CD4-positive, alpha-beta T cell treated with Interleukin-17A for 1 hour (primary cell): Measurements from ENCODE around the gene METTL17.
"Not testable (repeated sequence)": the region's sequence is repeated elsewhere in the genome, so short reads cannot be mapped to it uniquely, and the experiment has no call there.

Experiments used
- DNase-seq: peaks from one replicate; pipeline ENCODE4 v3.0.0-alpha.2; 2020

METTL17 gene, protein sequence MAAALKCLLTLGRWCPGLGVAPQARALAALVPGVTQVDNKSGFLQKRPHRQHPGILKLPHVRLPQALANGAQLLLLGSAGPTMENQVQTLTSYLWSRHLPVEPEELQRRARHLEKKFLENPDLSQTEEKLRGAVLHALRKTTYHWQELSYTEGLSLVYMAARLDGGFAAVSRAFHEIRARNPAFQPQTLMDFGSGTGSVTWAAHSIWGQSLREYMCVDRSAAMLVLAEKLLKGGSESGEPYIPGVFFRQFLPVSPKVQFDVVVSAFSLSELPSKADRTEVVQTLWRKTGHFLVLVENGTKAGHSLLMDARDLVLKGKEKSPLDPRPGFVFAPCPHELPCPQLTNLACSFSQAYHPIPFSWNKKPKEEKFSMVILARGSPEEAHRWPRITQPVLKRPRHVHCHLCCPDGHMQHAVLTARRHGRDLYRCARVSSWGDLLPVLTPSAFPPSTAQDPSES

DNA sequence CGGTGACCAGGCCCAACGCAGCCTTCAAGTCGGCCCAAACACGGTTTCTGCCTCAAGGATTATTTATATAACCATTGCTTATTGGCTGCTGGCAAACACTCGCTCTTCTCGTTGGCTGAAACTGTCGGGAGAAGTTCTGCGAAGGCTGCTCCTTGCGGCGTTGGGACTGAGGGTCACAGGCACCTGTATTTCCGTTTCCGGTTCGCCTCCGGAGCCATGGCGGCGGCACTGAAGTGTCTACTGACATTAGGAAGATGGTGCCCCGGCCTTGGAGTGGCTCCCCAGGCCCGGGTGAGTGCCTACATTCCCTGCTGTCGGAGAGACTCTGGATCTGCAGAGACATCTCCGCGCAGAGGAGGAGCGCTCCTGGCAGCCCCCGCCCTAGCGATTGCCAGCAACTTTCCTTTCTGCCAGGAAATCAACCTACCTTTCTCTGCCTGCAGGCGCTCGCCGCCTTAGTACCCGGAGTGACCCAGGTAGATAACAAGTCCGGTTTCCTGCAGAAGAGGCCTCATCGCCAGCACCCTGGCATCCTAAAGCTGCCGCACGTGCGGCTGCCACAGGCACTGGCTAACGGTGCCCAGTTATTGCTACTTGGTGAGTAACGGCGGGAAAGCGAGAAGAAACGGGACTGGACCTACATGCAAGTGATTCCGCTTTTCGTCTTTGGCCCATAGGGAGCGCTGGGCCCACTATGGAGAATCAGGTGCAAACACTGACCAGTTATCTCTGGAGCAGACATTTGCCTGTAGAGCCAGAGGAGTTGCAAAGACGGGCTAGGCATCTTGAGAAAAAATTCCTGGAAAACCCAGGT lies at the start of gene METTL17:
Gene METTL17 (plus strand): TSS at position 194 of the 814 bp plus-strand sequence. CDS start 23 bp downstream, at position 217.
- DNase-seq = peak; percentile 92

DNA sequence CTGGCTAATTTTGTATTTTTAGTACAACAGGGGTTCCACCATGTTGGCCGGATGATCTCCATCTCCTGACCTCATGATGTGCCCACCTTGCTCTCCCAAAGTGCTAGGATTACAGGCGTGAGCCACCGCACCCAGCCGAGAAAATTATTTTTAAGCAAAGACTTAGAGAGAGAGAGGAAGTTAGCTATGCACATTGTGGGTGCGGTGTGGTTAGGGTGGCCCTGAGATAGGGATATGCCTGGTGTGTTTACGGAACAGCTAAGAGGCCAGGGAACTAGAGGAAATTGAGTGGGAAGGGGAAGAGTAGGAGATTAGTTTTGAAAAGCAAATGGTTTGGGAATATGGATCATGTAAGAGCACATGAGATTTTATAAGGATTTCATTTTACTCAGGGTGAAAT lies 44.6 kb upstream of the METTL17 start:
- DNase-seq = not testable (repeated sequence)

DNA sequence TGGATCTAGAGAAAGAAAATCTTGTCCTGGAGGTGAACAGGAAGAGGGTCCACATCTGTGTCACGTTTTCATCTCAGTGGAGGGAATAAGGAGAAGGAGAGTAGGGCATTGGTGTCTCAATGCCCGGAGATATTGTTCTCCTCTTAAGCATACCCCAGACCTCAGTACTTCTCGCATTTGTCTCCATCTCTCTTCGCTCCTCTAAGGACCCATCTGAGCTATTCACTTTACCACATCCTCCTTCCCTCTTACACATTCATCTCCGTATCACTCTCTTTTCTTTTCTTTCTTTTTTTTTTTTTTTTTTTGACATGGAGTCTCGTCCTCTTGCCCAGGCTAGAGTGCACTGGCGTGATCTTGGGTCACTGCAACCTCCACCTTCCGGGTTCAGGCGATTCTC lies 43.1 kb upstream of the METTL17 start:
- not testable (repeated sequence) for DNase-seq

DNA sequence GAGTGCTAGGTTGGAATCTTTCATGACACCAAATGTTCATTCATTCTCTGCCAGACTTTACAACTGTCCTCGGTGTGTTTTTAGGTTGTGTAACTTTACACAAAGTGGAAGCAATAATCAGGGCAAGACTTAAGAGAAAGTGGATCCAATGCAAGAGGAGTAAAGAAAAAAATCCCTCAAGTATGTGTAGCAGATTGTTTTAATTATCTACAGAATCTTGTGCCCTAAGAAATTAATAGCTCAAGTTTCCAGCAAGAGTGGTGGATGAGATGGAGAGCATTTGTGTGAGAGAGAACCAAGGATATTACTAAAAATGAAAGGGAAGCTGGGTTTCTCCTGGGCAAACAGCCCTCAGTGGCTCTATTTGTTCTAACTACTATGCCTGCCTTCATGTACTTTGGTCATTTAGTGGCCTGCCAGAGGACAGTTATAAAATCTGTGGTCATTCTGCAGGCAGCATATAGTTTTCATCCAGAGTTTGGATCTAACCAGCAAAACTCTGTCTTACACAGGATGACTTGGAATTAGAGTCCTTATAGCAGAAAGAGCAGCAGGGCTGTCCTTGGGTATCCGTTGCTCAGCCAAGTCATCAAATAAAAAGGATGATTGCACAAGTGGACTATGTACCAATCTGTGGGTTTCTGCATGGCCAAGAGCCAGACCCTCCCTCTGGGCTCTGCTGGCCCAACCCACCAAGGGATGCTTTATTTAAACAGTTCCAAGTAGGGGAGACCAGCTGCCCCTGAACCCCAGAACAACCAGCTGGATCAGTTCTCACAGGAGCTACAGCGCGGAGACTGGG lies 34.8 kb upstream of the METTL17 start, which contains the start of gene RNASE2:
Gene RNASE2 (plus strand): TSS at position 752 of the 802 bp plus-strand sequence. CDS start 285 bp downstream, outside the sequence.
- DNase-seq = not testable (repeated sequence)

DNA sequence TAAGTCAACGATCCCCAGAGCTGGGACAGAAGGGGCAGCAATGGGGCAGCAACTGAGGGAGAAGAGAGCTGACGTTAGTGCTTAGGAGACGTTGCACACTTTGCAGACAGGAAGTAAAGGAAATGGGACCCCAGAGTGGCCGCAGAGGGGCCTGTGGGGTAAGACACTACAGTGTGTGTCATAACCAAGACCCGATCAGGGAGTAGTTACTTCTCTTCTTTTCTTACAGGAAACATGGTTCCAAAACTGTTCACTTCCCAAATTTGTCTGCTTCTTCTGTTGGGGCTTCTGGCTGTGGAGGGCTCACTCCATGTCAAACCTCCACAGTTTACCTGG lies 34.3 kb upstream of the METTL17 start:
- DNase-seq = not testable (repeated sequence)

DNA sequence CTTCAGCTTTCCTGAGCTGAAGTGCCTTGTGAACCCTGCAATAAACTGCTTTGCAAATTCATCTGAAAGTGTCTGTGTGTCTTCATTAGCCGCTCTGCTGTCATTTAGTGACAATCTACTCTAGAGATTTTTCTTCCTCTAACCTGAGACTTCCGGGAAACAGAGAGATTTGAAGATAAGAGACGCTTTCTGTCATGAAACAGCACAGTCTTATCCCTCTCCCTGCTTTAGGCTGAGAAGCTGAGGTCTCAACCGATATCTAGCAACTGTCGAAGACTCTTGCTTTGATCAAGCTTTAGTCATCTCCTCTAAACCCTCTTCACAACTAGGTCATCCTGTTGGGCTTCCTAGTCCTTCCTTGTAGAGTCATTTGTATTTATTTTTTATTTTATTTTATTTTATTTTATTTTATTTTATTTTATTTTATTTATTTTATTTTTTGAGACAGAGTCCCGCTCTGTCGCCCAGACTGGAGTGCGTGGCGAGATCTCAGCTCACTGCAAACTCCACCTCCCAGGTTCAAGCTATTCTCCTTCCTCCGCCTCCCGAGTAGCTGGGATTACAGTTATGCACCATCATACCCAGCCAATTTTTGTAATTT lies 33.3 kb upstream of the METTL17 start:
- DNase-seq = no peak

DNA sequence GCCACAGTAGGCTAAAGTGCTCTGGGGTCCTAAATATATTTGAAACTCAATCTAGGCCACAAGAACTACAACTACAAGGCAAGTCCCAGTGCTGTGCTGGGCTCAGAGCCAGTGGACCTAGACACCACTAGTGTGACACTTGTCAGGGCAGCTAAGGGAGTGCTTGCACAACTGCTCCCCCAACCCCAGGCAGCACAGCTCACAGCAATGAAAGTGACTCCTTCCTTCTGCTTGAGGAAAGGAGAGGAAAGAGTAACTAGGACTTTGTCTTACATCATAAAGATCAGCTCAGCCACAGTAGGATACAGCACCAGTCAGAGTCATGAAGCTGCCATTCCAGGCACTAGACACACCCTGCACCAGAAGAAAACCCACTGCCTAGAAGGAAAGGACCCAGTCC lies 30.8 kb upstream of the METTL17 start:
- DNase-seq = not testable (repeated sequence)

DNA sequence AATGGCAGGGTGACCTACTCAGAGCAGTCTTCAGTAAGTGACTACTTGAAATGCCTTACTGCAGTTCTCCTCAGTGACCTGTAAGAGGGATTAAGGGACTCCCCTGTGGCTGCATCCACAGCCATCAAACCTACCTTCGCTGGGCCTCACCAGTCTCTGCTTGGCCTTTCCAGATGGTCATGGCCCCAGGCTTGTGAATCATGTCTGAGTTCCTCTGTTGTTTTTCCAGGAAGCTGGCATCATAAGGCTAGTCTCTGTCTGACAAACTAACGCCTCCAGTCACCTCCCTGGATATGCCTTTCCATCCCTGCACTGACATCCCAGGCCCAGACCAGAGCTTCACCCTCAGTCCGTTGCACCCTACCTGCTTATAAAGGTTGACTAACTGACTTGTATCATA lies 20.4 kb upstream of the METTL17 start:
- no peak for DNase-seq

DNA sequence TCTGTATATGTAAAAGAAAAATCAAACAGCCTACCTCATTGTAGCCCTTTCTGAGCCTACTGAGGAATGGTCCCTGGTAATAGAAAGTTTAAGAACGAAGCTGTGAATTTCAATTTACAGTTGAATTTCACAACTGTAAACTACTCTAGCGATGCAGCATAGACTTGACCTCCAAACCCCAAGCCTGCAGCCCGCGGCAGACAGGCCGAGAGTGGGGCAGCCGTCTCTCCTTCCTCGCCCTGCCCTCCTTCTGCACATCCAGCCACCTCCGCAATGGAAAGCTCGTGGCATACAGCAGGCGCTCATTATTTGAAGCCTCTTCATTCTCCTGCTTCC lies 19.2 kb upstream of the METTL17 start:
- no peak for DNase-seq

DNA sequence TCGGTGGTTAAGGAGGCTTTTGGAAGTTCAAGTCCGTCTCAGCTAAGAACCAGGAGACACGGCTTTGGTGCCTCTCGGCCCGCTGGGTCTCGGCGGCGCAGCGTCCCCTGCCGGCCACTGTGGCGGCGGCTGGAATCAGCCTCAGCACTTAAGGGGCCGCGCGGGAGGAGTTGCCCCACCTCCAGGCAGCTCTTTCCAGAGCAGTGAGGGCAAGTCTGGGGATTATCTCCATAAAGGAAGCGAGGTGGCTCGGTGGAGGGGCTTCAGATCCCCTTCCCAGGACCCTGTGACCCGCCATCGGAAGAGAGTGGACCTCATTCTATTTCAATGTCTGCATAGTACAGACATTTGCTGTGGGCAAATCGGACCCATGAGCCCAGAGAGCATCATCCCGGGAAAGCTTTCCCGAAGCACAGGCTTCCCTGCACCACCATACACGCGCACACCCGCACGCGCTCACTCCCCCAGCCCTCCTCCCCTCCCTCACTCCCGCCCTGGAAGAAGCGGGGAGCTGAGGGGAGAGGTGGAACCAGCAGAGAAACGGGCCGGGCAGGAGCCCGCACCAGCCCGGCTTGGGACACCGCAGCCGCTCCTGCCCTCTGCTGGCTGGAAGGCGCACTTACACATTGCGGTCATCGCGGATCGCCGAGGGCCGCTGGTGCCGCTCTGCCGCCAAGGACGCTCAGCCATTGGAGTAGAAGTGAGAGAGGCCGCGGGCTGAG lies 18.6 kb upstream of the METTL17 start:
- DNase-seq = peak; percentile 83

DNA sequence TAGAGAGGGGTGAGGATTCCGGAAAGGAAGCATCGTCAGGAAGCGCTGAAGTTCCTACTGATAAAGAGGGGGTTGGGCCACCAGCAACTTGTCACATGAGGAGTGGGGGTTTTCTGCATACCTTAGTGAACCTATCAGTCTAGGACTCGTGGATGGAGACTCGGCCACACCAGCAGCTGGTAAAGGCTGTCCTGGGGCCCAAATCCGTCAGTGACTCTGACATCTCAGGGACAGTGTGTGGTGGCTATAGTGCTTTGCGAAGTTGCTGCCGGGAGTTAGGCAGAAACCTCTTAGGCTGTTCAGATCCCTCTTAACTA lies 18.1 kb upstream of the METTL17 start:
- DNase-seq = no peak

DNA sequence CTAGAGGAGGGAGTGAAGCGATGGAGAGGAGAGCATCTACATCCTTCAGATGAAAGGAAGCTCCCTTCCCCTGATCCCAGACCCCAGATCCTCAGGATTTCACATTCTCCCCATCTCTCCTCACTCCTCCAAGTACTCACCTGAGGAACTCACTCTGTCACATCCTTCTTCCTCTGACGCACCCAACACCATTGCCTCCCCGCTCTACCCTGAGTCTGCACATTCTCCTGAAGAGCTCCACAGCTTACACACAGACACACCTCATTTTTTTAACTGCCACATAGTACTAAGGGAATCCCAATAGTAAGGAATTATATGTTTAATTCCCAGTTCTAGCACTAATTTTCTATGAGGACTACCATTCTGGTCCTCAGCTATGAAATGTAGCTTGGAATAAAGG lies 16.3 kb upstream of the METTL17 start:
- no peak for DNase-seq

DNA sequence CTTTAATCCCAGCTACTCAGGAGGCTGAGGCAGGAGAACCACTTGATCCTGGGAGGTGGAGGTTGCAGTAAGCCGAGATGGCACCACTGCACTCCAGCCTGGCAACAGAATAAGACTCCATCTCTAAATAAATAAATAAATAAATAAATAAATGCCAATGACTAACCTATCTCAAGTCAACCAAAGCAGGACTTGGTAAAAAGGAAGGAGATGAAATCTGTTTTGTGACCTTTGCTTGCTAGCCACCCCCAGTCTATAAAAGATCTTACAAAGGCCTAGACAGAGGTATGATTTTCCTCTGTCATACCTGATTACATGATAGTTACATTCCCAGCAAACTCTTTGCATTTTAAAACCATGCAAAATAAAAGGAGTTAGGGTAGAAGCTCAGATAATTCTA lies 13.5 kb upstream of the METTL17 start:
- DNase-seq = no peak

DNA sequence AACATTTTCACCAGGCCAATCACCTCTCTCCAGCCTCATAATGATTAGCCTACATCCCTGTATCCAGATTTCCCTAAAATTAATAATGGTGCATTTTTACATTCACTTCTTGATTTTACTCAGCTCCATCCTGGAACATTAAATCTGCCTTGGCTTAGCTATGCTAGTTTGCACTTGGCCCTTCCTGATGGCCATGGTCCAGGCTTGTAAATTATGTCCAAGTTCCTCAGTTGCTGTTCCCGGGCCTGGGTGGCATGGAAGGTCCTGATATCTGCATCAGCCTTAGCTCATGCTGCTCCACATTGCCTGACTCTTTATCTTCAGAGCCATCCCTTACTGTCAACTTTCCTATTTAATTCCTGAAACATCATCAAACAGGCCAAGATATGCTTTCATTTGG lies 11.1 kb upstream of the METTL17 start:
- no peak for DNase-seq

DNA sequence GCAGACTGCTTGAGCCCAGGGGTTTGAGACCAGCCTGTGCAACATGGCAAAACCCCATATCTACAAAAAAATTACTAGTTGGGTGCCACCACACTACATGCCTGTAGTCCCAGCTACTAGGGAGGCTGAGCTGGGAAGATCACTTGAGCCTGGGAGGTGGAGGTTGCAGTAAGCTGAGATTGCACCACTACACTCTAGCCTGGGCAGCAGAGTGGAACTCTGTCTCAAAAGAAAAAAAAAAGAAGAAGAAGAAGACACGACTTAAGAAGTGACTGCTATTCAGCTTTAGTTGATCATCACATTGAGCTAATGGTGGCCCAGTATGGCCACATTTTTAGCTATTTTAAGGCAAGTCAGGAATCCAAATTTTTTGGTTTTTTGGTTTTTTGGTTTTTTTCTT lies 8.9 kb upstream of the METTL17 start:
- no peak for DNase-seq

DNA sequence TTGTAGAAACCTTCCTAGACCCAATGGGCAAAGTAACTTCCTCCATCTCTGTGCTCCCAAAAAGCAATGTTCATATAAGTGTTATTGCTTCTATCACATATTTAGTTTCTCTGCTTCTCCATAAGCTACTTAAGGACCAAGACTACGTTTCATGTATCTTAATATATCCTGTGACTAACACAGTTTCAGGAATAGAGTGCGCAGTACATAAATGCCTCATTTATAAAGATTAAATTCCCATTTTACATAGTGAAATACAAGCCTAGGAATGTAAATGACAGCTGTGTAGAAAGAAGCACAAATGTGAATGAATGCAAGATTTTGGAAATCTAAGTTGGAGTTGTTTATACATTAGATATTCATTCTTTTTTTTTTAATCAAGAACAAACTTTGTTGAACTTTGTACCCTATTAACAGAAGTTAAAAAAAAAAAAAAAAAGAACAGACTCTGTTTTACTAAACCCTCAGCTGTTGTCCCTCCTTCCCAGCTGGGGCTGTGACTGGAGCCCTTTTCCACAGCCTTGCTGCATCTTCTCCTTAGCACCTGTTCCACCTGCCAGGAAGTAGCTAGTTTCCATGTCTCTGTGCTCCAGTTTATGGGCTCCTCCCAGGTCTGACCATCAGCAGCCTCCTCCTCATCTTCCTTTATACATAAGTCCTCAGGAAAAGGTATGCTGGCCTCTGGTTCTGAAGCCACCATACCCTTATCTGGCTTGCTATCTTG lies 7.0 kb upstream of the METTL17 start:
- no peak for DNase-seq

DNA sequence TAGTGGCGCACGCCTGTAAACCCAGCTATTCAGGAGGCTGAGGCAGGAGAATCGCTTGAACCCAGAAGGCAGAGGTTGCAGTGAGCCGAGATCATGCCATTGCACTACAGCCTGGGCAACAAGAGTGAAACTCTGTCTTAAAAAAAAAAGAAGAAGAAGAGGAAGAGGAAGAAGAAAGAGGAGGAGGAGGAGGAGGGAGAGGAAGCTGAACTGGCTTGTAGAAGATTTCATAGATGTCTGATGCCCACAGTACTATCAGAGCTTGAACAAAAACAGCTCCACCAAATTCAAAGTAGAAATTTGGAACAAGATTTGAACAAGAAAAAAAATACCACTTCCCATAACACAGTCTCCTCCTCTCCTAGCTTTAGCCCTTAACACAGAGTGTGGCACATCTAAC lies 4.1 kb upstream of the METTL17 start:
- not testable (repeated sequence) for DNase-seq

DNA sequence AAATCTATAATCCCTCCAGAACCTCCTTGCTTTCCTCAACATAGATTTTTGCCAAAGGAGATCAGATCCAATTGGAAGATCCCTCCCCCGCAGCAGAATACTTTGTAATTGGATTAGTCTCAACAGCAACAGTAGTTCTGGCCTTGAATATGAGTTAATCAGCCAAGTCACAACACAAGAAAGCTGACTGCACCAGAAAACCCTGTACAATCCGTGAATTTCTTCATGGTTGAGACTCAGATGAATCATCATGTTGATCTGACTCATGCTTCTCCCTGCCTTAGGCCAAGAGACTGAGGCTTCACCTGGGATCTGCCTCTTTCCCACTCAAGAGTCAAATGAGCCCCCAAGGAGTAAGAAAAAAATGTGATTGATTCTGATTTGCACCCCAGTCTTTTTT lies 3.0 kb upstream of the METTL17 start:
- DNase-seq = no peak

DNA sequence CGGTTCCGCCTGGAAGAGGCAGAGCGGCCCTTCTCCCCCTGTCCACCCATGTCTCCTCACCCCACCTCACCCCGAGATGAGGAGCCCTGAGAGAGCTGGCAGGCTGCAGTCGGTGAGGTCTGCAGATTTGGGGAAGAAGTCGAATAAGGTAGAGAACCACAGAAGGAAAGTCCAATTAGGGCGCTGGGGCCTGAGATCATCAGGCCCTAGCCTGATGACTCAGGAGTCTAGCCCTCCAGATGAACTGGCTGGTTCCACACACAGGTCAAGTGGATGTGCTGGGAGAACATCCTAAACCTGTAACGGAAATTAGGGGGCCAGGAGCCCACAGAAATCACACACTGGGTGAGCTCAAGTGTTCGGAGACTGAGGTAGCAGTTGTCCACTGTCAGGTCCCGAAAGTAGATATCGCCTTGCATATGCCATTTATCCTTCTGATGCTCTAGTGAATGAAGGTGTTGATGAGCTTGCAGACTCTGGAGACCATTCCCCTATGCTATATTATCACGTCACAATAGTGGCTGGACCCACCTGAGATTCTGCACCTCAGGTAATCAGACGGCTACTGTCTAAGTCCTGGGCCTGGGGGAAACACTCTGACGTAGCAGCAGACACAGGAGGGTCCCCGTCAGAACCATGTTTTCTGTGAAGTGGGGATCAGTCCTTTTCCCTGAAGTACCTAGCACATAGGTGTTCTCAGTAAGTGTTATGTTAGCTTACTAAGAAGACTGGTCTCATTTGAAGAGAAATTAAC lies 886 bp upstream of the METTL17 start:
- DNase-seq = no peak

DNA sequence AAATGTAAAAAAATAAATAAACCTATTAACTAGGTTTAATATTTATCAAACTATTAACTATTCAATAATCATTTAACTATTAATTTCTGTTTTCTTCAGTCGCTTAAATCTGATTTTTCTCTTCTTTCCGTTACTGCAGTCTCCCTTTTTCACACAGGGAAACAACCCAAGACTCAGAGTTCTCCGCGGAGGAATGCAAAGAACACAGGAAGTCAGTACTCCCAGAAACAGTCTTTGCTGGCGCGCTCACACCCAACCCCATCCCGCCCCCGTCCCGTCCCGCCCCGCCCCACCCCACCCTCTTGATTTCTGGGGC lies 351 bp upstream of the METTL17 start:
- no peak for DNase-seq

DNA sequence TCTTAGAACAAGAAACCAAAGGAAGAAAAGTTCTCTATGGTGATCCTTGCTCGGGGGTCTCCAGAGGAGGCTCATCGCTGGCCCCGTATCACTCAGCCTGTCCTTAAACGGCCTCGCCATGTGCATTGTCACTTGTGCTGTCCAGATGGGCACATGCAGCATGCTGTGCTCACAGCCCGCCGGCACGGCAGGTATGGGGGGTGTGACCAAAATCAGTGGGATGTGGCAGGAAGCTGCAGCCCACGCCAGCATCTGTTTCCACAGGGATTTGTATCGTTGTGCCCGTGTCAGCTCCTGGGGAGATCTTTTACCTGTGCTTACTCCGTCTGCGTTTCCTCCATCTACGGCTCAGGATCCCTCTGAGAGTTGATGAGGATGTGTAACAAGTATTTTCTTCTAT lies 6.7 kb downstream of the METTL17 start:
- DNase-seq = no peak
